Fibroblast of peridontal ligament (primary cell): ENCODE measurements around the gene ENOSF1.

Source experiments
- DNase-seq: peaks from one replicate; pipeline ENCODE4 v3.0.0-alpha.2; 2010; ENCODE audit errors: extremely low read depth

The ENOSF1 gene

DNA sequence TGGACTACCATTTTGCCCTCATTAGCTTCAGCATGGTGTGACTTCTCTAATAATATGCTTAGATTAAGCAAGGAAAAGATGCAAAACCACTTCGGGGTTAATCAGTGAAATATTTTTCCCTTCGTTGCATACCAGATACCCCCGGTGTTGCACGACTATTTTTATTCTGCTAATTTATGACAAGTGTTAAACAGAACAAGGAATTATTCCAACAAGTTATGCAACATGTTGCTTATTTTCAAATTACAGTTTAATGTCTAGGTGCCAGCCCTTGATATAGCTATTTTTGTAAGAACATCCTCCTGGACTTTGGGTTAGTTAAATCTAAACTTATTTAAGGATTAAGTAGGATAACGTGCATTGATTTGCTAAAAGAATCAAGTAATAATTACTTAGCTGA is 38.7 kb downstream of the ENOSF1 start:
- no peak for DNase-seq

DNA sequence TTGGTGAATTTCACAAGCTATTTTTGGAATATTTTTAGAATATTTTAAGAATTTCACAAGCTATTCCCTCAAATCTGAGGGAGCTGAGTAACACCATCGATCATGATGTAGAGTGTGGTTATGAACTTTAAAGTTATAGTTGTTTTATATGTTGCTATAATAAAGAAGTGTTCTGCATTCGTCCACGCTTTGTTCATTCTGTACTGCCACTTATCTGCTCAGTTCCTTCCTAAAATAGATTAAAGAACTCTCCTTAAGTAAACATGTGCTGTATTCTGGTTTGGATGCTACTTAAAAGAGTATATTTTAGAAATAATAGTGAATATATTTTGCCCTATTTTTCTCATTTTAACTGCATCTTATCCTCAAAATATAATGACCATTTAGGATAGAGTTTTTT is 39.1 kb downstream of the ENOSF1 start:
- DNase-seq = no peak

DNA sequence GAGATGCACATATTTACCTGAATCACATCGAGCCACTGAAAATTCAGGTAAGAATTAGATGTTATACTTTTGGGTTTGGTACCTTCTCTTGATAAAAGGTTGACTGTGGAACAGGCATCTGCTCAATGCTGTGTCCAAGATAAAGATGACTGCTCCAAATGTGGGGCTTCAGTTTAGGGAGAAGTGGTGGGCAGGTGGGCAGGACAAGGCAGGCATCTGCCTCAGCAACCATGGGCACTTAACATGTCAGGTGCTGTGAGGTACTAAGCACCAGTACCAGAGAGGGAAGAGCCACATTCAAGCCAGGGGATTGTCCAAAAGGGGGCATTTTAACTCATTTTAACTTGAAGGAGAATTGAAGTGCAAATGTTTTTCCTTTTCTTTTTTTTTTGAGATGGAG is 41.0 kb downstream of the ENOSF1 start:
- DNase-seq = no peak

GRCh38 chr18:670522-670921 is 41.9 kb downstream of the ENOSF1 start:
- no peak for DNase-seq

DNA sequence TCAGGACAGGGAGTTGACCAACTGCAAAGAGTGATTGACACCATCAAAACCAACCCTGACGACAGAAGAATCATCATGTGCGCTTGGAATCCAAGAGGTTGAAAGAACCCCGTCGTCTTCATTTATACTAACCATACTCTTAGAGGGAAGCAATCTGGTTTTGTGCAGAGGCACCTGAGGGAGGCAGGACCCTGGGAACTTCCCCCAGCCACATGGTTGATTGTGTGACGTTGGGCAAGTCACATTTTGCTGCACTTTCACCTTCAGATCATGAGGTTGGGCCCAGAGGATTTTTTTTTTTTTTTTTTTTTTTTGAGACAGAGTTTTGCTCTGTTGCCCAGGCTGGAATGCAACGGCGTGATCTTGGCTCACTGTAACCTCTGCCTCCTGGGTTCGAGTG is 43.4 kb downstream of the ENOSF1 start:
- DNase-seq = no peak

GRCh38 chr18:668260-668659 is 44.2 kb downstream of the ENOSF1 start:
- no peak for DNase-seq

- DNase-seq = no peak
Observed at GRCh38 chr18:666628-667027, 45.8 kb downstream of the ENOSF1 start.

GRCh38 chr18:666177-666576 is 46.3 kb downstream of the ENOSF1 start:
- no peak for DNase-seq

- DNase-seq = no peak
Observed at GRCh38 chr18:662197-662596, 50.2 kb downstream of the ENOSF1 start.

DNA sequence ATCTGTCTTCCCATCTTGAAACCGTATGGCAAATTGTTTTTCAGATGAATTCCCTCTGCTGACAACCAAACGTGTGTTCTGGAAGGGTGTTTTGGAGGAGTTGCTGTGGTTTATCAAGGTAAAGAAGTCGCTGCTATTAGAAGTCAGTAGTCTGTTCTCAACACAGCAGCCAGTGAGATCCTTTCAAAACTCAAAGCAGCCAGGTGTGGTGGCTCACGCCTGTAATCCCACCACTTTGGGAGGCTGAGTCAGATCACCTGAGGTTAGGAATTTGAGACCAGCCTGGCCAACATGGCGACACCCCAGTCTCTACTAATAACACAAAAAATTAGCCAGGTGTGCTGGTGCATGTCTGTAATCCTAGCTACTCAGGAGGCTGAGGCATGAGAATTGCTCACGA is 52.8 kb downstream of the ENOSF1 start:
- DNase-seq = no peak

GRCh38 chr18:658947-659533 is 53.4 kb downstream of the ENOSF1 start:
- no peak for DNase-seq

GRCh38 chr18:658001-658946 is 54.2 kb downstream of the ENOSF1 start:
- DNase-seq = peak; percentile 86

GRCh38 chr18:657311-658000 is 55.0 kb downstream of the ENOSF1 start, which contains the start of gene TYMS:
TSS of gene TYMS (plus strand) at chr18:657653. CDS start at chr18:657743, 90 bp downstream.
- DNase-seq = peak; percentile 49

DNA sequence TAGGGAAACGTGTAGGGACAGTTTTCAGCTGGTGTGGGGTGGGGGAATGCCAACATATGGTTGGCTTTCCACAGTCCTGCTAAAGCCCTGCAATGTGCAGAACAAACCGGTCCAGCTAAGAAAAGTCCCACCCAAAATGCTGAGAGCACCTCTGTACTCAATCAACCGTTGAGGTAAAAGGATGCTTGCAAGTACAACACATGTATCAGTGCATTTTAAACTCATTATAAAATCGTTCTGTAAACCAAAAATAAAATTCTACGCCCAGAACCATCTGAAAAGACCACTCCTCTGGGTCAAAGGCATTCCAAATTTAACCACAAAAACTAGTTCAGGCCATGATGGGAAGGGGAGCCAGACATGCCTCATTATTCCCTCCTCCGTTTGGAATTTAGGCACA is 57.0 kb downstream of the ENOSF1 start:
- DNase-seq = no peak

GRCh38 chr18:654601-655000 is 57.8 kb downstream of the ENOSF1 start:
- no peak for DNase-seq

- no peak for DNase-seq
Observed at GRCh38 chr18:653512-653911, 58.9 kb downstream of the ENOSF1 start.

- DNase-seq = peak; percentile 54
Observed at GRCh38 chr18:652131-652530, 60.3 kb downstream of the ENOSF1 start.

DNA sequence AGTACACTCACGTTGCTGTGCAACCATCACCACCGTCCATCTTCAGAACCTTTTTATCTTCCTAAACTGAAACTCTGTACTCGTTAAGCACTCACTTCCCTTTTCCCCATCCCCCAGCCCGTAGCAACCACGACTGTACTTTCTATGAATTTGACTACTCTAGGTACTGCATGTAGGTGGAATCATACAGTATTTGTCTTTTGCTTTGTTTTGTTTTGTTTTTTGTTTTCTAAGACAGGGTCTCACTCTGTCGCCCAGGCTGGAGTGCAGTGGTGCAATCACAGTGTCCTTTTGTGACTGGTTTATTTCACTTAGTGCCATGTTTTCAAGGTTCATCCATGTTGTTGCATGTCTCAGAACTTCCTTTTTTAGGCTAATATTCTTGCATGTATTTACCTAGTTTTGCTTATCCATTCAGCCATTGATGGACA is 62.0 kb downstream of the ENOSF1 start:
- DNase-seq = no peak

GRCh38 chr18:649341-649740 is 63.1 kb downstream of the ENOSF1 start:
- no peak for DNase-seq

DNA sequence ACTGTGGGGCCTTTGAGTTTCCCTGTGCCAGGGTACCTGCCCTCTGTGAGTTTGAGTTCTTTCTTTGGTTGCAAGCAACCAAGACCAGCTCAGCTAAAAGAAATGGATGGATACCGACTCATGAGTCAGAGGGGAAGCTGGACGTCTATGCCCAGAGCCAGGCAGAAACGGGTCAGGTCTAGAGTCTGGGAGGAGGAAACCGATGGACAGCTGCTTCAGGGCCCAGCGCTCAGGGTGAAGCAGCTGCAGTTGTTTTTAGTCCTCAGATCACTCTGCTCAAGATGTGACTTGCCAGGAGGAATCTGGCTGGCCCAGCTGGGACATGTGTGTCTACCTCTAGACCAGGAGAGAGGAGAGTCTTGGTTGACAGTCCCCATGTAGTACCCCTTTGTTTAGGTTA is 65.1 kb downstream of the ENOSF1 start:
- DNase-seq = no peak

GRCh38 chr18:644395-645004 is 67.9 kb downstream of the ENOSF1 start:
- DNase-seq = peak; percentile 5

GRCh38 chr18:641224-641623 is 71.2 kb downstream of the ENOSF1 start:
- no peak for DNase-seq
